PC-9 (cell line): ENCODE results near the gene EBNA1BP2.

Experiments used
- CTCF ChIP-seq: fragments of 200-600 bp; sonication (generic); conservative IDR thresholded peaks from 2 replicates; pipeline ENCODE4 v1.6.1; 2017; ENCODE audit warnings: mixed run types, antibody characterized with exemption, mild to moderate bottlenecking, moderate library complexity
- EZH2 ChIP-seq: fragments of 200-600 bp; sonication (generic); IDR thresholded peaks from 2 replicates; pipeline ENCODE4 v1.8.0; 2017; ENCODE audit warnings: antibody characterized with exemption, low read depth

- no peak for TF ChIP-seq CTCF
- TF ChIP-seq EZH2 = no peak
Measured at GRCh38 chr1:43140583-43140982, 31.5 kb downstream of the EBNA1BP2 start.
